Testis (tissue), 3 donors: ENCODE measurements around the gene MAJIN. TPM values are rescaled to one million over a fixed set of nuclear protein-coding genes. Genes with fewer than 3 reads are reported as not detected.

Experiments
- DNase-seq: peaks from one replicate; pipeline ENCODE4 v3.0.0-alpha.2; 2019
- H3K27ac ChIP-seq, 2 donors: fragments of 200-600 bp; sonication (generic); one replicate each; pipeline ENCODE4 v1.5.1; 2019
- H3K27me3 ChIP-seq: fragments of 200-600 bp; sonication (generic); one replicate; pipeline ENCODE4 v1.5.1; 2019
- H3K36me3 ChIP-seq: fragments of 200-600 bp; sonication (generic); one replicate; pipeline ENCODE4 v1.5.1; 2017; ENCODE audit warnings: low read depth; ENCODE audit errors: missing control alignments
- H3K4me1 ChIP-seq: fragments of 200-600 bp; sonication (generic); one replicate; pipeline ENCODE4 v1.5.1; 2019
- H3K4me3 ChIP-seq, 2 donors: fragments of 200-600 bp; sonication (generic); one replicate each; pipeline ENCODE4 v1.5.1; 2017 to 2019
- H3K9me3 ChIP-seq: fragments of 200-600 bp; sonication (generic); one replicate; pipeline ENCODE4 v1.5.1; 2017
- CTCF ChIP-seq, 3 experiments: fragments of 450-650 bp in 2 of 3; fragments of 200-600 bp in 1 of 3; sonication (generic) in 1 of 3; IDR thresholded peaks; one replicate each; pipeline ENCODE4 v1.5.1; 2016 to 2019; ENCODE audit warnings: antibody characterized with exemption in 3 of 3, mild to moderate bottlenecking in 2 of 3, moderate library complexity in 1 of 3
- POLR2A ChIP-seq: fragments of 450-650 bp; IDR thresholded peaks from one replicate; pipeline ENCODE4 v1.6.1; 2017; ENCODE audit warnings: antibody characterized with exemption, mild to moderate bottlenecking, moderate library complexity
- WGBS, 2 donors: methylation state at CpG; one replicate each; pipeline ENCODE4 v1.1.5; 2018; 5-methylcytosine and 5-hydroxymethylcytosine counted together
- intact Hi-C: fragments of 100-400 bp; cut with DNase I; formaldehyde crosslinking; loops from one replicate; pipeline ENCODE4 v1.15.1; 2023; ENCODE audit warnings: low total_unique reads
- polyA plus RNA-seq: library from polyadenylated mRNA; stranded (reverse); fragments of 350-450 nt; fragmentation: Illumina TruSeq; extraction: RNeasy Lipid Tissue Mini Kit (QIAGEN cat#74804); gene quantifications from one replicate; pipeline ENCODE4 v1.2.3, GENCODE V29; 2014; ENCODE audit warnings: low read depth, low replicate concordance; ENCODE audit not compliant: insufficient read depth
- total RNA-seq, 2 donors: library from RNA; depleted of rRNA; stranded (reverse); fragments of >200 nt; gene quantifications; one replicate each; pipeline ENCODE4 v1.2.3, GENCODE V29; 2016

MAJIN gene
- total and polyA plus RNA-seq, 3 donors from 2014 or later = 14.4 to 36.4 (median 34.8) TPM

GRCh38 chr11:65002706-65003105 is 30.8 kb upstream of the MAJIN start:
- Histone ChIP-seq H3K9me3 (no peaks in the 10 kb centered on the region), H3K4me1 (no peaks in the 10 kb centered on the region), H3K27ac (no peak overlapping the region), H3K27me3 (no peaks in the 10 kb centered on the region), H3K4me3 (no peak overlapping the region), H3K36me3 (no peaks in the 10 kb centered on the region)
- DNase-seq = no peak
- intact Hi-C loops = no loop called here
- WGBS, 2 donors = 72 to 73% methylated on average over 5 of the region's 5 CpGs
- TF ChIP-seq CTCF (IDR thresholded peaks at IDR 0.05) (no peak), POLR2A (no peak)

GRCh38 chr11:64999478-64999877 is 27.6 kb upstream of the MAJIN start:
- intact Hi-C loops = no loop called here

GRCh38 chr11:64998690-64999431 is 27.0 kb upstream of the MAJIN start:
- Histone ChIP-seq H3K4me1 (no peaks in the 10 kb centered on the region), H3K4me3 (no peak overlapping the region), H3K36me3 (no peaks in the 10 kb centered on the region), H3K9me3 (no peaks in the 10 kb centered on the region), H3K27ac (no peak overlapping the region), H3K27me3 (no peaks in the 10 kb centered on the region)
- TF ChIP-seq CTCF (IDR thresholded peaks at IDR 0.05) (no peak), POLR2A (no peak)
- no peak for DNase-seq
- intact Hi-C loops = no loop called here
- WGBS, 2 donors = 80% methylated on average over 9 of the region's 9 CpGs

More at GRCh38 chr11:64999478-64999877, 27.6 kb upstream of the MAJIN start:
- H3K4me3 ChIP-seq = no peak overlapping the region
- DNase-seq = no peak
- WGBS, 2 donors = 78 to 92% methylated on average over 1 of the region's 1 CpG
- no peaks in the 10 kb centered on the region for H3K4me1 ChIP-seq
- no peak for TF ChIP-seq CTCF (IDR thresholded peaks at IDR 0.05)
- TF ChIP-seq POLR2A = no peak
- no peaks in the 10 kb centered on the region for H3K9me3 ChIP-seq
- no peak overlapping the region for H3K27ac ChIP-seq
- H3K27me3 ChIP-seq = no peaks in the 10 kb centered on the region
- H3K36me3 ChIP-seq = no peaks in the 10 kb centered on the region

- WGBS, 2 donors = 90 to 92% methylated on average over 1 of the region's 1 CpG
- Histone ChIP-seq H3K27me3 (no peaks in the 10 kb centered on the region), H3K9me3 (no peaks in the 10 kb centered on the region), H3K27ac (no peak overlapping the region), H3K36me3 (no peaks in the 10 kb centered on the region), H3K4me3 (no peak overlapping the region), H3K4me1 (no peaks in the 10 kb centered on the region)
- DNase-seq = no peak
- intact Hi-C loops = no loop called here
- TF ChIP-seq POLR2A = no peak
These were observed 26.2 kb upstream of the MAJIN start for GRCh38 chr11:64998141-64998540.

- intact Hi-C loops = no loop called here
- peak within 1 kb of the TSS in 1 of 2 donors; percentile 37 for H3K4me3 ChIP-seq
- no peaks in the 10 kb centered on the region for H3K27me3 ChIP-seq
- no peak for TF ChIP-seq POLR2A
- TF ChIP-seq CTCF (IDR thresholded peaks at IDR 0.05) = peak; percentile 15 to 27 (median 26)
- 40 to 57% methylated on average over 6 to 9 of the region's 9 CpGs for WGBS, 2 donors
- no peak within 1 kb of the TSS for H3K27ac ChIP-seq
- no peaks in the 10 kb centered on the region for H3K9me3 ChIP-seq
- no peaks in the 10 kb centered on the region for H3K36me3 ChIP-seq
- peak; percentile 69 for DNase-seq
- H3K4me1 ChIP-seq = no peaks in the 10 kb centered on the region
These were observed 24.9 kb upstream of the MAJIN start, which contains the start of gene BATF2 for GRCh38 chr11:64996710-64997380. TSS of gene BATF2 (minus strand) at chr11:64996971. CDS start at chr11:64996914, 57 bp downstream.
